GM19455 (cell line): ENCODE data around the gene CLDN34.

ENCODE experiments used
- ATAC-seq: cut with Tn5 transposase; IDR thresholded peaks from one replicate; pipeline ENCODE4 v1.9.1; 2021; ENCODE audit not compliant: unreplicated experiment

Gene CLDN34

GRCh38 chrX:9966775-9967408 is at the start of gene CLDN34:
Gene CLDN34, plus strand, starts transcription at chrX:9967358. Its CDS starts 0 bp downstream, at chrX:9967358.
- ATAC-seq: no peak

DNA sequence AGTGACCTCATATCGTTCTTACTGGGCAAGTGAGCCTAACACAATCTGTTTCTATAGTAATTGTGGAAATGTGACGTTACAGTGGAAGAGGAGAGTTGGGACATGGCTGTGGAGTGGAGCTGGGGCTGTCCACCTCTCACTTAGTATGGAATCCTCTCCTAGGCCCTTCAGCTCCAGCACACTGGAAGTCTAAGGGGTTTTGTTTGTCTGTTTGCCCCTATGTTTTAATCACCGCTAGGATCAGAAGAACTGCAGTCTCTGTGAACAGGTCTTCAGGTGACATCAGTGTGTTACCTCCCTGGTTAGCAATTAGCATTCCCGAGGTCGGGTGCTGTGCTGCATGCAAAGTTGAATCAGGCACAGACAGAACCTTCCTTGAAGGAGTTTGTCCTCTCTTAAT is 49.3 kb upstream of the CLDN34 start:
- ATAC-seq: no peak

DNA sequence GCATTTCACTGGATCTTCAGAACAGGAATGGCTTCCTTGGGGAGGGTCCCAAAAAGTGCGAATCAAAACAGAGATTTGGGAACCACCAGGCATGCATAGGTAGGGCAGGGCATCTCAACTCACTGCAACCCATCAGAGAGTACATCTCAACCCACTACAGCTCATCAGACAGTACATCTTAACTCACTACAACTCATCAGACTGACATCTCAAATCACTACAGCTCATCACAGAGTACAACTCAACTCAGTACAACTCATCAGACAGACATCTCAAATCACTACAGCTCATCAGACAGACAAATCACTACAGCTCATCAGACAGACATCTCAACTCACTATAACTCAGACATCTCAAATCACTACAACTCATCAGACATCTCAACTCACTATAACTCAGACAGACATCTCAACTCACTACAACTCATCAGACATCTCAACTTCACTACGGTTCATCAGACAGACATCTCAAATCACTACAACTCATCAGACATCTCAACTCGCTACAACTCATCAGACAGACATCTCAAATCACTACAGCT is 47.5 kb upstream of the CLDN34 start:
- ATAC-seq: no peak

GRCh38 chrX:9921407-9921806 is 45.8 kb upstream of the CLDN34 start:
- ATAC-seq: no peak

- ATAC-seq: no peak
Observed at GRCh38 chrX:9923357-9923756, 43.8 kb upstream of the CLDN34 start.

GRCh38 chrX:9926002-9926401 is 41.2 kb upstream of the CLDN34 start:
- no peak for ATAC-seq

DNA sequence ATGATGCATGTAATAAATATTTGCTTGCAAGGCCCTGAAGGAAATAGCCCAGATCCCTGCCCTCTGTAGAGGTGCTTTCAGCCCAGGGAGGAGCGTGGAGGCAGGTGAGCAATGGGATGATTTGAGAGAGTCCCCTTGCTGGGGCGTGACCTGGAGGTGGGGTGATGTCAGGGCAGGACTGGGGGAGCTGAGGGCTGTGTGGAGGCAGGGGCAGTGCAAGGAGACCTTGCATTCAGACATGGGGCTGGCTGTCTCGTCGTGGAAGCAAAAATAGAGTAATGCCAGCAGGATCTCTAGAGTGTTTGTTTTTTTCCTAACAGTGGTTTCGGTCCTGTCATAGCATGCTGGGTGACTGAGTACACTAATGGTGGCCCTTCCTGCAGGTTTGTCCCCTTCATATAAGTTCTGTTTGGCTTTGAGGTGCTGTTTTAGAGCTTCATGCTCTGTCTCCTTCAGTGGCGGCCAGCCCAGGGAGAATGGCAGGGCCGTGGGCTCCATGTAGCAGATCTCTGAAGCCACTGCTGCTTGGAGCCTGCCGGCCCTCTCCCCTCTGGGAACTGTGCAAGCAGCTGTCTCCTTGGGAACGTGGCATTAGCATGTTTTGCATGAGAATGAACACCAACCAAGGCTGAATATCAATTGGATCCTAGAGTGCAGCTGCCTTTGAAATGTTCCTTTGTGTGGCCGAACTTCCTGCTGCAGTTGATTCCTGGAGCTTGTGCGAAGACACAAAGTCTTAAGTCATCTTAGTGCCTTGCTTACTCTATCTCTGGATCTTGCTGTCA is 39.3 kb upstream of the CLDN34 start:
- no peak for ATAC-seq

DNA sequence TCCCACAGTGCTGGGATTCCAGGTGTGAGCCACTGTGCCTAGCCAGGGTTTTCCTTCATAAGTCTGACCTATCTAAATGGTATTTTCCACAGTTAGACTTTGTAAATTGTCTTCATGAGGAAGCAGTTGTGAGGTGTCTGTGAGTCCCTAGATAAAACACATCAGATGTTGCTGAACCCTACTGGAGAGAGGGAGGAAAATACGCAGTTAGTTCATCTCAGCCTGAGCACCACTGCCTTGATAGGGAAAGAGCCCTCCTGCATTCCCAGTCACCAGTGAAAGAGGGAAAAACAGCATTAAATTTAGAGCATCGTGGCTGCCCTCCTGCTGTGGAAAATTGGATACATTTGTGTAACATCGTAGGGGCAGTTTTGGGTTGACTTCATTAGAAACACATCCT is 31.7 kb upstream of the CLDN34 start:
- no peak for ATAC-seq

DNA sequence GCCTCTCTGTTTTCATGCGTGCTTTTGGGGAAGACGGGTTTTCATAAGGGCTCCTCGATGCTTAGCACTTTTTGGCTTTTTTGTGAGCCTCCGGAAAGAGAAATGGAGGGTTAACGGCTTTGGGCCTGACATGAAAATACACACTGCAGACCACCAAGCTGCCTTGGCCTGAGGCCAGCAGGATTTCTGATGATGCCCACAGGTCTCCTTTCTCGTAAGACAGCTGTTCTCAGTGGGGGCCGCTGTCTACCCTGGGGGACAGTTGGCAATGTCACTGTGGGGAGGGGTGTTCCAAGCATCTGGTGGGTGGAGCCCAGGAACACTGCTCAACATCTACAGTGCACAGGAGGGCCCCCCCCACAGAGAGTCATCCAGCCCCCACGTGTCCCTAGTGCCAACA is 29.4 kb upstream of the CLDN34 start:
- no peak for ATAC-seq

- no peak for ATAC-seq
Observed at GRCh38 chrX:9938516-9938915, 28.6 kb upstream of the CLDN34 start.

- ATAC-seq: no peak
Observed at GRCh38 chrX:9940421-9940820, 26.7 kb upstream of the CLDN34 start.

DNA sequence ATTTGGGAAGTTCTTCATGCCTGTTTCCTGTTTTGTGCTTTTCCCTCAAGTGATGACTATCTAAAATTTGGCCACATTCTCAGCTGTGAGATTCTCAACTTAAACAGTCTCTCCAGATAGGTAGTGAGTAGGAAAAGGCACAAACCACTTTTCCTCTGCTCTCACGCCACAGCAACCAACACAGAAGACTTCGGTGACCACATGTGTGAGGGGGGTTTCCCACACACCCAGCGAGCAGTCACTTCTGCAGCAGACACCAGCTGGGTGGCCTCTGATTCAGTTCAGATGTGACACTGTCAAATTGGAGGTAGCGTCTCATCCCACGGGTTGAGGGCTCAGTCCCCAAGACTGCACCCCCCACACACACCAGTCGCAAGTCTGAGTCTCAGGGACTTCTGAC is 25.1 kb upstream of the CLDN34 start:
- ATAC-seq: peak; percentile 75

- no peak for ATAC-seq
Observed at GRCh38 chrX:9943420-9943819, 23.7 kb upstream of the CLDN34 start.

DNA sequence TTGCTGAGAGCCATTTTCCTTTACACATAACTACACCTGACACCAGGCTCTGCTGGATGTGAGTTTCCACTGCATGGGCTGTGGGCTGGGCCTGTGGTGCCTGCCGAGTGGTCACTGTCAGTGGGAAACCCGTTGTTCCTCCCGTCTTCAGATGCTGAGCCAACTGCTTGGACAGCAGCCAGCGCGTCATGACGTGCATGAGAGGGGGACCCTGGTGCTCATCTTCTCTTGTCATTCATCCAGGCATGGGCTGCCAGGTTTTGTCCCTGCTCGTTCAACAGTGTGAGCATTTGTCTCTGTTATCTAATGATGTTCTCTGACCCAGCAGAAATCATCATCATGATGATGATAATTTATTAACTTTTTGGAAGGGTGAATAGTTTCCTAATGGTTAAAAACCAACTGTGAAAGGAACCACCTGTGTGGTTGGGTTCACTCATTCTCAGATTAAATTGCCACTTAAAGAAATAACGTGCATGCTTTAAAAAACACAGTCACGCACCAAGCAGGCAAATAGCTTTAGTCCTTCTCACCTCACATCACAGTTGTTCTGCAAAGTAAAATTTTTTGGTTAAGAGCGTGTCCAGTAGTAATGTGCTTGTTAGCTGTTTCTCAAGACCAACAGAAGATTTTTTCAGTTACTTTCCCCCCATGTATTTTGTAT is 19.9 kb upstream of the CLDN34 start:
- no peak for ATAC-seq

- no peak for ATAC-seq
Observed at GRCh38 chrX:9948406-9948805, 18.8 kb upstream of the CLDN34 start.

DNA sequence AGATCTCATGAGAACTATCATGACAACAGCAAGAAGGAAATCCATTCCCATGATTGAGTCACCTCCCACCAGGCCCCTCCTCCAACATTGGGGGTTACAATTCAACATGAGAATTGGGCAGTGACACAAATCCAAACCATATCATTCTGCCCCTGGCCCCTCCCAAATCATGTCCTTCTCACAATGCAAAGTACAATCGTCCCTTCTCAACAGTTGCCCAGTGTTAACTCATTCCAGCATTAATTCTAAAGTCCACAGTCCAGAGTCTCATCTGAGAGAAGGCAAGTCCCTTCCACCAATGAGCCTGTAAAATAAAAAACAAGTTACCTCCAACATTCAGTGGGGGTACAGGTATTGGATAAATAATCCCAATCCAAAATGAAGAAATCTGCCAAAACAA is 14.9 kb upstream of the CLDN34 start:
- no peak for ATAC-seq

DNA sequence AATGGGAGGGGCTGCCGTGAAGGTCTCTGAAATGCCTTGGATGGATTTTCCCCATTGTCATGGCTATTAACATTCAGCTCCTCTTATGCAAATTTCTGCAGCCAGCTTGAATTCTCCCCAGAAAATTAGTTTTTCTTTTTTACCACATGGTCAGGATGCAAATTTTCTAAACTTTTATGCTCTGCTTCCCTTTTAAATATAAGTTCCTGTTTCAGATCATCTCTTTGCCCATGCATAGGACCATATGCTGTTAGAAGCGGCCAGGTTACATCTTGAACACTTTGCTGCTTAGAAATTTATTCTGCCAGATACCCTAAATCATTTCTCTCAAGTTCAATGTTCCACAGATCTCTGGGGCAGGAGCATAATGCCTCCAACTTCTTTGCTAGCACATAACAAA is 13.8 kb upstream of the CLDN34 start:
- ATAC-seq: no peak

DNA sequence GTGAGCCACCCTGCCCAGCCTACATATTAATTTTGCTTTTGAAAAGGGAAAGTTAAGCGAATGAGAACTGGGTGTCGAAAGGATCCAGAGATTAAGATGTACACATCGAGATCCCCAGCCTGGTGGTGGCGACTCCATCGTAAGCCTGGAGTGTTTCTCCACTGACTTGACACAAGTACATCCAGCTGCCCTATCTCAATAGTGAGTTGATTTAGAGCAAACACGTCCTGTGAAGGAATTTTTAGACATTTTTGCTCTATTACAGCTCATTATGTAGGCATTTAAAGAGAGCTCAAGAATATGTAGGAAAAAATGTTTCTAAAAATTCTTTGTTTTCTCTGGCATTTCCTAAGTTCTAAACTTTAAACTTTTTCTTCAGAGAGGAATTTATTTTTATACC is 11.7 kb upstream of the CLDN34 start:
- no peak for ATAC-seq

- no peak for ATAC-seq
Observed at GRCh38 chrX:9957743-9958142, 9.4 kb upstream of the CLDN34 start.

DNA sequence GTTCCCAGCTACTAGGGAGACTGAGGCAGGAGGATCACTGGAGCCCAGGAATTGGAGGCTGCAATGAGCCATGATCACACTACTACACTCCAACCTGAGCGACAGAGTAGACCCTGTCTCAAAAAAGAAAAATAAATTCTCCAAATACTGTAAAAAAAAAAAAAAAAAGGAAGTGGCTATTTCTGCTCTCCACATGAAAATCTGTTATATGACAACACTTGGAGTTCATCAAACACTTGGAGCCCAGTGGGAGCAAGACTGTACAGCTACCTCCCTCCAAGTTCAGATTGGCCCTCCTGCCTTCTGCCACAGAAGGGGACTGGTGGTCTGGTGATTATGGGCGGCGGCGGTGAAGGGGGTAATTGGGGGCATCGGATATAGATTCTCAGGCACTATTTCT is 9.0 kb upstream of the CLDN34 start:
- no peak for ATAC-seq

- no peak for ATAC-seq
Observed at GRCh38 chrX:9961750-9962149, 5.4 kb upstream of the CLDN34 start.

GRCh38 chrX:9977635-9978034 is 10.5 kb downstream of the CLDN34 start:
- ATAC-seq: no peak
